Measurements from ENCODE around the gene SLC10A7. TPM values are rescaled to one million over a fixed set of nuclear protein-coding genes. Genes with fewer than 3 reads are reported as not detected.

SLC10A7 gene
- total RNA-seq, 1 donor = 9.0 TPM

- no peaks in the 10 kb centered on the region for H4K20me1 ChIP-seq (ENCODE audit: insufficient read depth, low read length)
- H3K4me2 ChIP-seq (ENCODE audit: insufficient read depth, low read length) = no peak overlapping the region
- no peaks in the 10 kb centered on the region for H3K79me2 ChIP-seq (ENCODE audit: insufficient read depth, low read length)
- H3K4me1 ChIP-seq (ENCODE audit: insufficient read depth, low read length) = peaks cover 22% of the 10 kb centered on the region
- no peak overlapping the region for H3K27ac ChIP-seq (ENCODE audit: low read depth, low read length)
- H3K36me3 ChIP-seq (ENCODE audit: insufficient read depth, low read length) = no peaks in the 10 kb centered on the region
- H3K4me3 ChIP-seq (ENCODE audit: insufficient read depth, low read length) = no peak overlapping the region
- TF ChIP-seq CTCF (IDR thresholded peaks at IDR 0.05; ENCODE audit: extremely low read depth, low read depth, low read length) = no peak
- H2AFZ ChIP-seq (ENCODE audit: low read length) = no peak overlapping the region
- H3K27me3 ChIP-seq (ENCODE audit: insufficient read depth, low read length) = no peaks in the 10 kb centered on the region
- DNase-seq (ENCODE audit: insufficient read length, low spot score, missing footprints) = no peak
- H3K9me3 ChIP-seq (ENCODE audit: low read depth, low read length) = no peaks in the 10 kb centered on the region
These were observed 185.3 kb downstream of the SLC10A7 start for GRCh38 chr4:146336410-146336807.

DNA sequence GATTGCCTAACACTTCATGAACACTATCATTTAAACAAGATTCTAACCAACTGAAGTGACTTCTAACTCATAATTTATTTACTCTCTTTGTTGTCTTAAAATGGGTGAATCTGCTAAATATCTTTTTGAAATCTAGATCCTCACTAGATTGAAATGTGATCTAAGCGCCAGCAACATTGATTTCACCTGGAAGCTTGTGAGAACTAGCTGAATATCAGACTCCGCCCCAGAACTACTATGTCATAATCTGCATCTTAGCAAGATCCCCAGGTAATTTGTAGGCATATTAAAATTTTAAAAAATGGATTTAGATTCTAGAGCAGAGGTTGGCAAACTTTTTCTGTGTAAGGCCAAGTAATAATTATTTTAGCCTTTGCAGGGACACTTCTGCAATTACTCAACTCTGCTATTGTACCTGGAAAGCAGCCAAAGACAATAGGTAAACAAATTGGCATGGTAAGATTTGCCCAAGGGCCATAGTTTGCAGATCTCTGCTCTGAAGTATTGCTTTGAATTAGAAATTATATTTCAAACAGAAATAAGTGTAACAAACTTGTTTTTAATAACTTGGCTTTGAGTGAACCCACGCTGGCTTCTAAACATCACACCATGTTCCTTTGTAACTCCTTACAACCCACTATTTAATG is 185.9 kb downstream of the SLC10A7 start:
- TF ChIP-seq CTCF (IDR thresholded peaks at IDR 0.05; ENCODE audit: extremely low read depth, low read depth, low read length) = no peak
- Histone ChIP-seq H3K4me3 (ENCODE audit: insufficient read depth, low read length) (no peak overlapping the region), H3K4me1 (ENCODE audit: insufficient read depth, low read length) (peaks cover 22% of the 10 kb centered on the region), H3K27me3 (ENCODE audit: insufficient read depth, low read length) (no peaks in the 10 kb centered on the region), H4K20me1 (ENCODE audit: insufficient read depth, low read length) (no peaks in the 10 kb centered on the region), H3K79me2 (ENCODE audit: insufficient read depth, low read length) (no peaks in the 10 kb centered on the region), H3K27ac (ENCODE audit: low read depth, low read length) (no peak overlapping the region), H3K4me2 (ENCODE audit: insufficient read depth, low read length) (no peak overlapping the region), H2AFZ (ENCODE audit: low read length) (no peak overlapping the region), H3K9me3 (ENCODE audit: low read depth, low read length) (no peaks in the 10 kb centered on the region), H3K36me3 (ENCODE audit: insufficient read depth, low read length) (no peaks in the 10 kb centered on the region)
- DNase-seq (ENCODE audit: insufficient read length, low spot score, missing footprints) = no peak

DNA sequence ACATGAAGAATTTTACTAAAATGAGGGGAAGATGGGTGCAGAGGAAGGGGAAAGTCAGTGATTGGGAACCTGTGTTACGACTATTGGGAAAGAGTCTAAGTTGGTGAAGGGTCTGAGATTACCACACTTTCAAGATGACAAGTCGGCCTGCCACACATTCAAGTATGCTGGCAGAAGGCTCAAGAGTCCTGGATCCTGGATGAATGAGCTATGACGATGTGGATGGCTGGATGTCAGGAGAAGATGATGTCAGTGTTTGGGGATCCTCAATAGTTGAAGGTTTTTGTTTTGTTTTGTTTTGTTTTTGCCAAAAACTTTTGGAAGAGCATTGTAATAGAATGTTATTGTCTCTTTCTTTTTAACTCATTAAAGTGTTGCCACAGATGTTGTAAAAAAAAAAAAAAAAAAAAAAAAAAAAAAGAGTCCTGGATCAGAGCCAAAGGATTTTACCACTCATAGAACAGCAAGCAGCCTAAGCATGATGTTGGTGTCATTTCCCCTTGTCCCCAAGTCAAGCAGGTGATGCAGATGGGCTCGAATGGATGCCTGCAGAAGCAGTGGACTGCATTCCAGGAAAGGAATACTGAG is 186.8 kb downstream of the SLC10A7 start:
- Histone ChIP-seq H3K79me2 (ENCODE audit: insufficient read depth, low read length) (no peaks in the 10 kb centered on the region), H3K36me3 (ENCODE audit: insufficient read depth, low read length) (no peaks in the 10 kb centered on the region), H3K27me3 (ENCODE audit: insufficient read depth, low read length) (no peaks in the 10 kb centered on the region), H3K4me1 (ENCODE audit: insufficient read depth, low read length) (peaks cover 31% of the 10 kb centered on the region), H3K9me3 (ENCODE audit: low read depth, low read length) (no peaks in the 10 kb centered on the region), H4K20me1 (ENCODE audit: insufficient read depth, low read length) (no peaks in the 10 kb centered on the region), H3K4me2 (ENCODE audit: insufficient read depth, low read length) (no peak overlapping the region), H2AFZ (ENCODE audit: low read length) (no peak overlapping the region), H3K27ac (ENCODE audit: low read depth, low read length) (no peak overlapping the region), H3K4me3 (ENCODE audit: insufficient read depth, low read length) (no peak overlapping the region)
- DNase-seq (ENCODE audit: insufficient read length, low spot score, missing footprints) = no peak
- TF ChIP-seq CTCF (IDR thresholded peaks at IDR 0.05; ENCODE audit: extremely low read depth, low read depth, low read length) = no peak

DNA sequence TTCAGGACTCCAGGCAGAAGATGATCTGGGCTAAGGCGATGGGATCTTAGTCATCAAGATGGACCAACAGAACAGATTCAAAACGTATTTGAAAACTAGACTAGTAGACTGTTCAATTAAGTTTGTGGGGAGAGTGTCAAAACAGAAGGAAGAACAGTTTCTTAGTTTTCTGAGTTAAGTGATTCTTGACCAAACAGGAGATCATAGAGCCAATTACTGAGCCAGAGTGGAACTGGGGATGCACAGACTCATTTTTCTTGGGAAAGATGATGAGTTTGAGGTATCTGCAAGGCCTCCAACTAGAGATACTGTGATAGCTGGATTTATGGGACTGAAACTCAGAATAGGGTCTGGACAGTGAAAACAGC is 187.9 kb downstream of the SLC10A7 start:
- Histone ChIP-seq H3K4me2 (ENCODE audit: insufficient read depth, low read length) (peak overlapping the region; percentile 63), H3K36me3 (ENCODE audit: insufficient read depth, low read length) (no peaks in the 10 kb centered on the region), H3K4me1 (ENCODE audit: insufficient read depth, low read length) (peaks cover 42% of the 10 kb centered on the region), H3K27me3 (ENCODE audit: insufficient read depth, low read length) (no peaks in the 10 kb centered on the region), H4K20me1 (ENCODE audit: insufficient read depth, low read length) (no peaks in the 10 kb centered on the region), H3K27ac (ENCODE audit: low read depth, low read length) (no peak overlapping the region), H3K9me3 (ENCODE audit: low read depth, low read length) (no peaks in the 10 kb centered on the region), H3K4me3 (ENCODE audit: insufficient read depth, low read length) (peak overlapping the region; percentile 48), H3K79me2 (ENCODE audit: insufficient read depth, low read length) (no peaks in the 10 kb centered on the region), H2AFZ (ENCODE audit: low read length) (no peak overlapping the region)
- DNase-seq (ENCODE audit: insufficient read length, low spot score, missing footprints) = no peak
- TF ChIP-seq CTCF (IDR thresholded peaks at IDR 0.05; ENCODE audit: extremely low read depth, low read depth, low read length) = no peak
